Measurements from ENCODE around the gene COL4A2. TPM values are rescaled to one million over a fixed set of nuclear protein-coding genes. Genes with fewer than 3 reads are reported as not detected.

The COL4A2 gene
- total RNA-seq, 1 experiment from 2014 or later = 1.6 TPM

- ChIA-PET RAD21 (ENCODE audit: low non-redundant PET in 1 of 2, low total read pairs in 2 of 2, uncharacterized antibody in 2 of 2, unreplicated experiment in 2 of 2) (no interaction called here), CTCF (no interaction called here), POLR2A (no interaction called here)
- H3K4me2 ChIP-seq (ENCODE audit: low read length) = no peak overlapping the region
- H4K20me1 ChIP-seq (ENCODE audit: insufficient read depth) = no peaks in the 10 kb centered on the region
- TF ChIP-seq EZH2 (IDR thresholded peaks at IDR 0.05) = no peak
- TF ChIP-seq SRF (IDR thresholded peaks at IDR 0.05; ENCODE audit: low read depth) = no peak
- no peak for TF ChIP-seq POLR2A (IDR thresholded peaks at IDR 0.05; ENCODE audit: borderline replicate concordance, extremely low read depth, insufficient read depth, insufficient read length)
- TF ChIP-seq FOSL1 (IDR thresholded peaks at IDR 0.05; ENCODE audit: low read depth) = no peak
- TF ChIP-seq JUND (IDR thresholded peaks at IDR 0.05) = no peak
- no peak for TF ChIP-seq EZH2phosphoT487 (IDR thresholded peaks at IDR 0.05; ENCODE audit: borderline replicate concordance)
- TF ChIP-seq CTCF (IDR thresholded peaks at IDR 0.05 in 2 of 3, conservative IDR thresholded peaks at IDR 0.05 in 1 of 3; ENCODE audit: borderline replicate concordance in 1 of 3, insufficient read depth in 1 of 3, low read depth in 2 of 3, low read length in 2 of 3) = no peak
- TF ChIP-seq ZFX (IDR thresholded peaks at IDR 0.05) = no peak
- no peak for TF ChIP-seq MAX (IDR thresholded peaks at IDR 0.05)
- TF ChIP-seq SIN3A (IDR thresholded peaks at IDR 0.05; ENCODE audit: low read depth) = no peak
- TF ChIP-seq ATF3 (IDR thresholded peaks at IDR 0.05) = no peak
- TF ChIP-seq ELF1 (IDR thresholded peaks at IDR 0.05; ENCODE audit: borderline replicate concordance, low read depth) = no peak
- no peaks in the 10 kb centered on the region for H3K27me3 ChIP-seq (ENCODE audit: insufficient read depth, low read length)
- no peaks in the 10 kb centered on the region for H3K9me3 ChIP-seq (ENCODE audit: control insufficient read depth in 1 of 2, insufficient read depth in 1 of 2, low read depth in 1 of 2, low read length in 2 of 2)
- intact Hi-C loops (cut with micrococcal nuclease) = no loop called here
- no peaks in the 10 kb centered on the region for H3K36me3 ChIP-seq (ENCODE audit: control insufficient read depth in 1 of 2, insufficient read depth in 2 of 2, low read length in 2 of 2)
- no TSS peak for BruUV-seq (replicated peaks)
- H3K79me2 ChIP-seq (ENCODE audit: insufficient read depth, low read length) = no peaks in the 10 kb centered on the region
- ATAC-seq (no peak), DNase-seq (ENCODE audit: low read depth, low spot score) (no peak)
- peaks cover 4 to 17% of the 10 kb centered on the region in 2 experiments for H3K4me1 ChIP-seq (ENCODE audit: control insufficient read depth in 1 of 2, insufficient read depth in 2 of 2, low read length in 2 of 2)
- no peak overlapping the region for H3K9ac ChIP-seq (ENCODE audit: low read length)
- H3K9me2 ChIP-seq (ENCODE audit: insufficient read depth) = no peaks in the 10 kb centered on the region
- no peak overlapping the region for H2AFZ ChIP-seq (ENCODE audit: low read depth, low read length, poor library complexity, severe bottlenecking)
- H3K4me3 ChIP-seq (replicated peaks in 1 of 2; ENCODE audit: low read depth in 1 of 2, low read length in 2 of 2) = no peak overlapping the region
- no peak overlapping the region for H3K27ac ChIP-seq (ENCODE audit: low read depth, low read length)
These were observed 205.2 kb downstream of the COL4A2 start for GRCh38 chr13:110512198-110512740.
